Stomach (tissue), 19 donors: Measurements from ENCODE around the gene KRTAP5-3. TPM values are rescaled to one million over a fixed set of nuclear protein-coding genes. Genes with fewer than 3 reads are reported as not detected.

ENCODE experiments used
- DNase-seq, 2 donors: peaks; one replicate each; pipeline versions ENCODE4 v3.0.0 to v3.0.0-alpha.2; 2013 to 2019
- H3K27ac ChIP-seq, 5 donors: fragments of 200-600 bp in 4 of 5; sonication (generic) in 4 of 5; one replicate each; pipeline ENCODE4 v1.5.1; 2013 to 2019; ENCODE audit warnings: mild to moderate bottlenecking in 1 of 5, moderate library complexity in 1 of 5
- H3K27me3 ChIP-seq, 3 donors: fragments of 200-600 bp; sonication (generic); one replicate each; pipeline ENCODE4 v1.5.1; 2017 to 2019; ENCODE audit warnings: mixed run types in 1 of 3
- H3K36me3 ChIP-seq, 4 donors: fragments of 200-600 bp; sonication (generic); 1 replicate in 3 of 4; 2 replicates in 1 of 4; pipeline ENCODE4 v1.5.1; 2016 to 2019
- H3K4me1 ChIP-seq, 4 donors: fragments of 200-600 bp; sonication (generic); one replicate each; pipeline ENCODE4 v1.5.1; 2016 to 2019
- H3K4me3 ChIP-seq, 4 donors: fragments of 200-600 bp; sonication (generic) in 3 of 4; one replicate each; pipeline ENCODE4 v1.5.1; 2016 to 2019; ENCODE audit warnings: mild to moderate bottlenecking in 1 of 4
- H3K9me3 ChIP-seq, 4 donors: fragments of 200-600 bp; sonication (generic); one replicate each; pipeline ENCODE4 v1.5.1; 2016 to 2019
- CTCF ChIP-seq, 7 experiments: fragments of 450-650 bp in 4 of 7; fragments of 200-600 bp in 3 of 7; sonication (generic) in 3 of 7; IDR thresholded peaks; one replicate each; pipeline ENCODE4 v1.5.1; 2016 to 2019; ENCODE audit warnings: antibody characterized with exemption in 7 of 7, control low read depth in 2 of 7, mild to moderate bottlenecking in 1 of 7
- EP300 ChIP-seq: sonication (generic); formaldehyde crosslinking; IDR thresholded peaks from one replicate; pipeline ENCODE4 v1.6.1; 2017; ENCODE audit warnings: antibody characterized with exemption
- POLR2A ChIP-seq, 4 donors: fragments of 450-650 bp; IDR thresholded peaks; one replicate each; pipeline ENCODE4 v1.6.1; 2016; ENCODE audit warnings: antibody characterized with exemption in 4 of 4, control low read depth in 2 of 4, mild to moderate bottlenecking in 1 of 4, moderate library complexity in 1 of 4
- POLR2AphosphoS5 ChIP-seq, 3 donors: sonication (generic); formaldehyde crosslinking; IDR thresholded peaks; one replicate each; pipeline ENCODE4 v1.6.1; 2016; ENCODE audit warnings: antibody characterized with exemption in 3 of 3
- WGBS, 5 donors: extraction: QIAGEN DNeasy Blood & Tissue Kit in 3 of 5; methylation state at CpG; one replicate each; pipeline versions ENCODE4 v1.1.5 to v1.1.7; 2013 to 2018; 5-methylcytosine and 5-hydroxymethylcytosine counted together
- intact Hi-C: fragments of 100-400 bp; cut with DNase I; formaldehyde crosslinking; loops from one replicate; pipeline ENCODE4 v1.15.1; 2023; ENCODE audit warnings: low total_unique reads
- long read RNA-seq, 10 donors: transcript quantifications; one replicate each; lab custom pipeline, GENCODE V29; 2026
- polyA plus RNA-seq, 3 donors: library from polyadenylated mRNA; stranded (reverse); fragments of 200-250 nt; gene quantifications; one replicate each; pipeline ENCODE4 v1.2.3, GENCODE V29; 2013
- total RNA-seq, 5 donors: library from RNA; depleted of rRNA; stranded (reverse); fragments of >200 nt; gene quantifications; one replicate each; pipeline versions ENCODE4 v1.1.0 to v1.2.3, GENCODE V29; 2014 to 2016
- donor health status: healthy with polysubstance abuse.
- donor health status: Bipolar disorder and iron deficiency.
- donor health status: healthy.

The KRTAP5-3 gene, protein sequence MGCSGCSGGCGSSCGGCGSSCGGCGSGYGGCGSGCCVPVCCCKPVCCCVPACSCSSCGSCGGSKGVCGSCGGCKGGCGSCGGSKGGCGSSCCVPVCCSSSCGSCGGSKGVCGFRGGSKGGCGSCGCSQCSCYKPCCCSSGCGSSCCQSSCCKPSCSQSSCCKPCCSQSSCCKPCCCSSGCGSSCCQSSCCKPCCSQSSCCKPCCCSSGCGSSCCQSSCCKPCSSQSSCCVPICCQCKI
- total RNA-seq (not detected), polyA plus RNA-seq (not detected)
- long read RNA-seq, donor 1: 0 reads
- long read RNA-seq, donor 2: 0 reads
- long read RNA-seq, donor 3: 0 reads
- long read RNA-seq, donor 4: 0 reads
- long read RNA-seq, donor 5: 0 reads
- long read RNA-seq, donor 6: 0 reads
- long read RNA-seq, donor 7: 0 reads
- long read RNA-seq, donor 8: 0 reads
- long read RNA-seq, donor 9, partial matches to known transcripts: 0 of 1 reads
- long read RNA-seq, donor 9, other reads (novel, unspliced or antisense): 0 of 1 reads
- long read RNA-seq, donor 10: 0 reads

GRCh38 chr11:1608363-1608762, at the start of gene KRTAP5-3:
Gene KRTAP5-3, minus strand, starts transcription at chr11:1608463. Its CDS starts 78 bp downstream, at chr11:1608385.
- H3K36me3 ChIP-seq: no peaks in the 10 kb centered on the region
- no peaks in the 10 kb centered on the region for H3K4me1 ChIP-seq
- H3K27me3 ChIP-seq: peaks cover 0 to 62% (median 17%) of the 10 kb centered on the region in 3 donors
- WGBS, 5 donors: 56 to 66% (median 62%) methylated on average over 4 of the region's 4 CpGs
- intact Hi-C loops: no loop called here
- H3K4me3 ChIP-seq: no peak within 1 kb of the TSS
- no peak within 1 kb of the TSS for H3K27ac ChIP-seq
- TF ChIP-seq EP300: no peak
- TF ChIP-seq CTCF (IDR thresholded peaks at IDR 0.05): no peak
- no peak for TF ChIP-seq POLR2A (IDR thresholded peaks at IDR 0.05)
- TF ChIP-seq POLR2AphosphoS5 (IDR thresholded peaks at IDR 0.05): no peak
- no peaks in the 10 kb centered on the region for H3K9me3 ChIP-seq
- no peak for DNase-seq

DNA sequence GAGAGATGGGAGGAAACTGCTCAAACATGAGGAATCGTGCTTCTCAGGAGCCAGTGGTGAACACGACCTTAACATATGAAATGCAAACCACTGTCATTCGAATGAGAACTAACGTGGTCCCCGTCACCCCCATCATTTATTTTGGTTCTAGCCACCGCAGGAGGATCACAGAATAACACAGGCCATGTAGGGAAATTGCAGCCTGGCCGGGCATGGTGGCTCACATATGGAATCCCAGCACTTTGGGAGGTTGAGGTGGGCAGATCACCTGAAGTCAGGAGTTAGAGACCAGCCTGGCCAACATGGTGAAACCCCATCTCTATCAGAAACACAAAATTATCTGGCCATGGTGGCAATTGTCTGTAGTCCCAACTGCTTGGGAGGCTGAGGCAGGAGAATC, 48.4 kb upstream of the KRTAP5-3 start:
- H3K36me3 ChIP-seq: no peaks in the 10 kb centered on the region
- intact Hi-C loops: loop anchor here (10.0 kb wide), 1 partner anchor 498 kb away; no protein-coding TSS in a partner anchor
- peaks cover 0 to 56% (median 18%) of the 10 kb centered on the region in 3 donors for H3K27me3 ChIP-seq
- no peak overlapping the region for H3K4me3 ChIP-seq
- no peaks in the 10 kb centered on the region for H3K9me3 ChIP-seq
- WGBS, 5 donors: 76 to 86% (median 80%) methylated on average over 6 to 7 of the region's 7 CpGs
- no peak overlapping the region for H3K27ac ChIP-seq
- H3K4me1 ChIP-seq: peaks cover 3 to 9% (median 4%) of the 10 kb centered on the region in 4 donors
- TF ChIP-seq POLR2AphosphoS5 (IDR thresholded peaks at IDR 0.05) (no peak), EP300 (no peak), POLR2A (IDR thresholded peaks at IDR 0.05) (no peak), CTCF (IDR thresholded peaks at IDR 0.05) (no peak)
- DNase-seq: no peak

GRCh38 chr11:1656061-1656441, 47.8 kb upstream of the KRTAP5-3 start:
- TF ChIP-seq EP300 (no peak), POLR2A (IDR thresholded peaks at IDR 0.05) (no peak), CTCF (IDR thresholded peaks at IDR 0.05) (no peak), POLR2AphosphoS5 (IDR thresholded peaks at IDR 0.05) (no peak)
- Histone ChIP-seq H3K27ac (no peak overlapping the region), H3K4me3 (no peak overlapping the region), H3K4me1 (peaks cover 3 to 9% (median 4%) of the 10 kb centered on the region in 4 donors), H3K36me3 (no peaks in the 10 kb centered on the region), H3K9me3 (no peaks in the 10 kb centered on the region), H3K27me3 (peaks cover 0 to 56% (median 18%) of the 10 kb centered on the region in 3 donors)
- 72 to 89% (median 82%) methylated on average over 9 of the region's 9 CpGs for WGBS, 5 donors
- intact Hi-C loops: loop anchor here (10.0 kb wide), 1 partner anchor 499 kb away; no protein-coding TSS in a partner anchor
- DNase-seq: peak in 1 of 2 donors; percentile 14

- WGBS, 5 donors: 73 to 83% (median 80%) methylated on average over 16 to 26 of the region's 26 CpGs
- H3K4me1 ChIP-seq: peaks cover 3 to 9% (median 4%) of the 10 kb centered on the region in 4 donors
- no peaks in the 10 kb centered on the region for H3K36me3 ChIP-seq
- TF ChIP-seq POLR2A (IDR thresholded peaks at IDR 0.05) (no peak), CTCF (IDR thresholded peaks at IDR 0.05) (no peak), POLR2AphosphoS5 (IDR thresholded peaks at IDR 0.05) (no peak), EP300 (no peak)
- H3K9me3 ChIP-seq: no peaks in the 10 kb centered on the region
- H3K27me3 ChIP-seq: peaks cover 0 to 53% (median 18%) of the 10 kb centered on the region in 3 donors
- no peak for DNase-seq
- no peak overlapping the region for H3K4me3 ChIP-seq
- intact Hi-C loops: loop anchor here (10.0 kb wide), 1 partner anchor 499 kb away; no protein-coding TSS in a partner anchor
- H3K27ac ChIP-seq: no peak overlapping the region
Observed at GRCh38 chr11:1655168-1656060, 47.2 kb upstream of the KRTAP5-3 start.
